SKM-1 (cell line): ENCODE measurements around the gene HERPUD1.
A peak's percentile ranks its signal among the peaks of the same experiment; 100 is the strongest.
"Not testable (repeated sequence)": the region's sequence is repeated elsewhere in the genome, so short reads cannot be mapped to it uniquely, and the experiment has no call there.

ENCODE experiments used
- DNase-seq: peaks from one replicate; lab custom pipeline; 2025; ENCODE audit not compliant: unreplicated experiment; lab: John Stamatoyannopoulos, UW

The HERPUD1 gene

DNA sequence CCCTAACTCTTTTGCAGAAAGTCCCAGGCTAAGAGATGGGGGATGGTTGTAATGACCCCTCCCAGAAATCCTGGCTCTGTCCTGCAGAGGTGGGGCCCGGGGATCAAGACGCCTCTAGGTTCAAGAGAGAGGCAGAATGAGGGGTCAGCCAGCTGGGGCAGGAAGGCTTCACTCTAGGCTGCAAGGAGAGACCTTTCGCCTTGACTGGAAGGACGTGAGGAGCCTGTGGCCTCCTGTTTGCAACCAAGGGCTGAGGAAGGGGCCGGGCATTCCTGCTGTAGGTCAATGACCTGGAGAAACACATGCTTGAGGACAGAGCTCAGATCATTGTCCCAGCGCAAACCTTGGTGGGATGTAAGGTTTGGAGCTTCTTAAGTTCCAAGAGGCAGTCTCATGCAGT is 21.1 kb downstream of the HERPUD1 start:
- no peak for DNase-seq

DNA sequence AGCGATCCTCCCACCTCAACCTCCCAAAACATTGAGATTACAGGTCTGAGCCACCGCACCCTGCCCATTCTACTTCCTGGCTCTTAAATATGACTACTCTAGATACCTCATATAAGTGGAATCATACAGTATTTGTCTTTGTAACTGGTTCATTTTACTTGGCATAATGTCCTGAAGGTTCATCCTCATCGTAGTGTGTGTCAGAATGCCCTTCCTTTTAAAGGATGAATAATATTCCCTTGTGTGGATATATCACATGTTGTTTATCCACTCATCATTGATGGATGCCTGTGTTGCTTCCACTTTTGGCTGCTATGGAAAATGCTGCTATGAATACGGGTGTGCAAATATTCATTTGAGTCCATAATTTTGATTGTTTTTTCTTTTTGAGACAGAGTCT is 24.1 kb downstream of the HERPUD1 start:
- no peak for DNase-seq

DNA sequence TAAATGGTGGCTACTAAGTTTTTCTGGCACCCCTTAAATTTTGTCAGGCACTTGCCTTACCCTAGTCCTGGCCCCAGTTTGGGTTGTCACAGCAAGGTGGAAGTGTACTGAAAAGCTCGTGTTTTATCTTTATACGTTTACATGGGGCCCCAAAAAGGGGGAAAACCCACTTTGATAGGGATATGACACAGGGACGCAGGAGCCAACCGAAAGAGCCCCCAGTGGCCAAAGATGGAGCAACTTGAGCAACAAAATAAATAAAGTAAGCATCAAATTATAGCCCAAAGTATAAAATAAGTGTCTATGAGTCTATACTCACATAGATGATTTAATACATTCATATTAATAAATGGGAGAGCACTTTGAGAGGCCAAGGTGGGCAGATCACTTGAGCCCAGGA is 24.8 kb downstream of the HERPUD1 start:
- DNase-seq, result no peak

DNA sequence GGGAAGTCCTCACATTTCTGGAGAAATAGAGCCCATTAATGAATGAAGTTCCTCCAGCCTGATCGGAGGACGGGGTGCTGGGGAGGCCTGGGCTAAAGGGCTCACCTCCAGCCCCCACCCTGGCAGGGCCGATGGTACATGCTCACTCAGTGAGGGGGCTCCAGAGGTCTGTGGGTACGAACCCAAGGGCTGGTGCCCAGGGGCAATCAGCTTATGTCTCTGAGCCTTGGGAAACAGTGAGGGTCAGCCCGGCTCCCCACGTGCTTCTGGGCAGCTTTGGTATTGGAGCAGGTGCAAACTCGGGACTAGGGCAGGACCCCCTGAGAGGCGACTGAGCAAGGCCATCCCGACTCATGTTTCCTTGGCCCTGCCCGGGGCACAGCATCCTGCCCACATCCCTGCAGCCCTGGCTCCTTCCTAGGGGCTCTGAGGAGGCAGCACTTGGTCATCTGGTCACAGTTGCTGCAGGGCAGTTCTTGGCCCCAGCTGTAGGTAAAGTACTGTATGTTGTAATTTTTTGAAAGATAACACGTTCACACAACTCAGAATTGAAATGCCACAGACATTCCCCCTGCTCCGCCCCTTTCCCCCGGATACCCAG is 28.8 kb downstream of the HERPUD1 start:
- DNase-seq, result no peak

DNA sequence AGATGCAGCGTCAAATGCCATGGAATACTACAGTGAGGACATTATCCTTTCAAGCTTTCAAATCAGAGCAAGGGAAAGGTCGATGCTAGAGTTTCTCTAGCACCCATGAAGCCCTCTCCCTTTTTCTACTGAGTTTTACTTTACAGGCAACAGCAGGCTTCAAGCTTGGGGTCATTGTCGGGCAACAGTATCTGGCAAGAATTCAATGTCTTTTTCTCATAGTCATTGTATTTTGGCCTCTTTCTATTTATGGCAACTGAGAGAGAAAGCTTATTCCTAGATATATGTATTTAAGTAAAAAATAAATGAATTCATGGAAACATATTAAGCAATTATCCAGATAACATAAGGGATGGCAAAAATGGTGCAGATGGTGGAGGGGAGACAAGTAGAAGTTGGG is 29.4 kb downstream of the HERPUD1 start:
- no peak for DNase-seq

DNA sequence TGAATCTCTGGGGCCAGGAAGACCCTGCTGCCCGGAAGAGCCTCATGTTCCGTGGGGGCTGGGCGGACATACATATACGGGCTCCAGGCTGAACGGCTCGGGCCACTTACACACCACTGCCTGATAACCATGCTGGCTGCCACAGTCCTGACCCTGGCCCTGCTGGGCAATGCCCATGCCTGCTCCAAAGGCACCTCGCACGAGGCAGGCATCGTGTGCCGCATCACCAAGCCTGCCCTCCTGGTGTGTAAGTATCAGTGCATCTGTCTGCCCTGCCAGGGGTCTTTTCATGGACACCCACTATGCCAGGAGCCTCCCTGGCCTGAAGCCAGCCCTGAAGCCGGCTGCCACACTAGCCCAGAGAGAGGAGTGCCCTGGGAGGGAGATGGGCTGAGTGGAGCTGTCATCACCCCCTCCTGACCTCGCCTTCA is 29.9 kb downstream of the HERPUD1 start, which contains the start of gene CETP:
Gene CETP, plus strand, starts transcription at position 100 of the 431 bp plus-strand sequence. Its CDS starts 30 bp downstream, at position 130.
- no peak for DNase-seq

DNA sequence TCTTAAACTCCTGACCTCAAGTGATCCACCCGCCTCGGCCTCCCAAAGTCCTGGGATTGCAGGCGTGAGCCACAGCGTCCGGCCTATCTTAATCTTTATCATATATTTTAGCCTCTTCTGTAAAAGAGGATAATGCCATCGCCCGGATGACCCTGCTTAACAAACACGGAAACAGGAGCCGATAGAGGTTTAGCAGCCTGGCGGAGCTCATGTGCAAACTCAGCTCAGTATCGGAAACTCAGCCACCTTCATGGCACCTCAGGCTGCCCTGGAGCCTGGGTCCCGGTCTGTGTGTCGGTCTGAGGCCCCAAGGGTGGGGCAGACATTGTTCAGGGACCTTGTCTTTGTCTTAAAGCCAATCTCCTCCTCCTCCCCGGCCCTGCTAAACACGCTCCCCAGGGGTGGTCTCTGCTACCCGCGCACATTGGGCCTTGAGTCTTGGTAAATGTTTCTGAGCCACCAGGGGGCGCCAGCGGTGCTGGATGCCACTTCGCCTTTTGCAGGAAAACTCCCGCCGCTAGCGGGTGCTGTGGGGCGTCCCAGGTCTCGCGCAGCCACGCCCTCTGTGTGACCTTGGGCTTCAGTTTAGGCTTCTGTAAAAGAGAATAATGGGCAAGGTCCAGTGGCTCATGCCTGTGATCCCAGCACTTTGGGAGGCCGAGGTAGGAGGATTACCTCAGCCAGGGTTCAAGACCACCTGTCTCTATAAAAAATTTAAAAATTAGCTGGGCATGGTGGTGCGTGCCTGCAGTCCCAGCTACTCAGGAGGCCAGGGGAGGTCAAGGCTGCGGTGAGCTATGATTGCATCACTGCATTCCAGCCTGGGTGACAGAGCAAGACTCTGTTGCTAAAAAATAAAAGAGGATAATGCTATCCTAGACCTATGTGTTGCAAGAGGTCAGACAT is 32.6 kb downstream of the HERPUD1 start:
- peak; percentile 65 for DNase-seq

DNA sequence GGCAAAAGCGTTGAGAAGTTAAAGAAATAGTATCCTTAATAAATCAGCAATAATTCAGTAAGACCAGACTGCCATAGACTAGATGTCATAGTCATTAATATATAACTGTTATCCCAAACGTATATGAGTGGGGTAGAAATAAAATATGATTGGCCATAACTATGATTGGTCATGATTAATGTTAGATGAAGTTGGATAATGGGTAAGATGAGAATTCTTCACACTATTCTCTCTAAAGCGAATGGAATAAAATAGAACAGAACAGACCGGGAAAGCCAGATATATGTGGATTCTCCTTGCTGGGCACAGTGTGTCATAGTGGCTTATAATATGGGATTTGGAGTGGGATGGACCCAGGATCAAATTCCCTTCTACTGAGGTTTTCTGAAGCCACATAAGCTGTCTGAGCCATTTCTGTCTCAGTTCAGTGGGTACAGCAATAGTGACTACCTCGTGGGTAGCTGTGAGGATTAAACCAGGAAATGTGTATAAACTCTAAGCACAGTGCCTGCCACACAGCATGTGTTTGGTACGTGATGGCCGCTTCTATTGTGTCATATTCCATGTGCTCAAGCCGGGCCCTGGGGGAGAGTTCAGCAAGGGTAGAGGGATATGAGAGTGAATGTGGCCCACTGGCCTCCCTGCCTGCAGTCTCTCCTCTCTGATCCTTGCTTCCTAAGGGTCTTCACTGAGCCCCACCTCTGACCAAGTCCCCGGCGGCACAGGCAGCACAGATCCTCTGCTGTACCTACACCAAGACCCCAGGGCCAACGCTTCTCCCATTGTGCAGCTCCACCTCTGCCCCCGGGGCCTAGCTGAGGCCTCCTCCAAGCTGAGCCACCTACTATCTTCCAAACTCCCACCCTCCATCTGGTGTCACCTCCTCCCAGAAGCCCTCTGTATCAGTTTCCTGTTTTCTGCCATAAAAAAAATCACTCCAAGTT is 33.5 kb downstream of the HERPUD1 start:
- no peak for DNase-seq

DNA sequence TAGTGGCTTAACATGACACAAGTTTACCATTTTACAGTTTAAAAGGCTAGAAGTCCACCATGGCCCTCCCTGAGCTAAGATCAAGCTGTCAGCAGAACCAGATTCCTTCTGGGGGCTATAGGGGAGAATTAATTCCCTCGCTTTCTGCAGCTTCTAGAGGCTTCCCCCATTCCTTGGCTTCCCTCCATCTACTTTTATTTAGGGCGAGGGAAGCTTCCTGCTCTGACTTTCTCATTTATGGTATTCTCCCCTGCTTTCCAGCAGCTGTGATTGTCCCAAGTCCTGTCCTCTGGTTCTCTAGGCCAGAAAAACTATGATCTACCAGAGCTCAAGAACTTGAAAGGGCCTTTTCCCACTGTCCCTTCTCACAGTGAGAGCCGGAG is 34.1 kb downstream of the HERPUD1 start:
- DNase-seq, result no peak

DNA sequence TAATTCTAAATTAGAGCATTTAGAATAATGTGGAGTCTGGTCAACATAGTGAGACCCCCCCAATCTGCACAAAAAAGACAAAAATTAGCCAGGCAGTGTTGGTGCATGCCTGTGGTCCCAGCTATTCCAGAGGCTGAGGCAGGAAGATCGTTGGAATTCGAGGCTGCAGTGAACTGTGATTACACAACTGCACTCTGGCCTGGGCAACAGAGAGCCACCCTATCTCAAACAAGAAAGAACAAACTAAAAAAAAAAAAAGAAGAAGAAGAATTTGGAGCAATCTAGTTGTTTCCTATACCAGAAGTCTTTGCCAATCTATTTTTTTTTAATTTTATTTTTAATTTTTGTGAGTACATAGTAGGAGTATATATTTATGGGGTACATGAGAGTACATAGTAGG is 35.8 kb downstream of the HERPUD1 start:
- no peak for DNase-seq

DNA sequence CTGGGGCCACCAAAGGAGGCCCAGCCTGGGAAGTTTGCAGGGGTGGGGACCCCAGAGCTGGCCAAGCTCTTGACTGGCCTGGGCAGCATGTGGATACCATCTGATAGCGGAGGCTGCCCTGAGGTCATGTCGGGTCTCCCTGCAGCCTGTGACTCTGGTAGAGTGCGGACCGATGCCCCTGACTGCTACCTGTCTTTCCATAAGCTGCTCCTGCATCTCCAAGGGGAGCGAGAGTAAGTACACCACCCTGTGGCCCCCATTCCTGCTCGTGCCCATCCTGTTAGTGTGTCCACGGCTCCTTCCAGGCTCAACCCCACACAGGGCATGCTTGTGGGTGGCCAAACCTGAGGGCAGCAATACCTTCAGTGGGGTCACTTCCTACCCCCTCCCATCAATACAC is 37.8 kb downstream of the HERPUD1 start:
- DNase-seq, result no peak

DNA sequence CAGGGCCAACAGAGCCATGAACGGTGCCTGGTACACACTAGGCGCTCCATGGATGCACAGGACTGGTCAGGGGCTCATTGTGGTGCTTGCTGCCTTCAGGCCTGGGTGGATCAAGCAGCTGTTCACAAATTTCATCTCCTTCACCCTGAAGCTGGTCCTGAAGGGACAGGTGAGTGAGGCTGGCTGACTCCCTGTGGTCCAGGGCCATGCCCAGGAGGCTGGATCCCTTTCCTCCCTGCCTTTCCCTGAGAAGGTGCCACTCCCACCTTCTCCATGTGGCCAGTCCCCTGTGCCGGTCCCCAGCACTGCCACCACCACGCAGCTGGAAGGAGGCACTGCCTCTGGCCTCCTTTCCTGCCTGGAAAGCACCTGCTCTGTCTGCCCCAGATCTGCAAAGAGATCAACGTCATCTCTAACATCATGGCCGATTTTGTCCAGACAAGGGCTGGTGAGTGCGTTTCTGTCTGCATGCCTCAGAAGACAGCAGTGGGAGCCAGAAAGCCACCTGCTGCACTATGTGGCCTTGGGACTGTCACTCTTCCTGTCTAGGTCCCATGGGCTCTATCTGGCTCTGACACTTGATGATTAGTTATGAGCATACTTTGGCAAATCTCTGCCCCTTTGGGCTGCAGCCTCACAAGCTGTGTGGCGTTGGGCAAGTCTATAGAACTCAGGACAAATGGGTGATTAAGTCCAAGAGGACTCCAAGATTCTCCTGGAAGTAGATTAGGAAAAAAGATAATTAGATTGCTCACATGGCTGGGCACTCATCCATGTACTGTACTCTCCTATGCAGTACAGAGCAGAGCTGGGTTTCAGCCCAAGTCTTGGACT is 39.2 kb downstream of the HERPUD1 start:
- no peak for DNase-seq

DNA sequence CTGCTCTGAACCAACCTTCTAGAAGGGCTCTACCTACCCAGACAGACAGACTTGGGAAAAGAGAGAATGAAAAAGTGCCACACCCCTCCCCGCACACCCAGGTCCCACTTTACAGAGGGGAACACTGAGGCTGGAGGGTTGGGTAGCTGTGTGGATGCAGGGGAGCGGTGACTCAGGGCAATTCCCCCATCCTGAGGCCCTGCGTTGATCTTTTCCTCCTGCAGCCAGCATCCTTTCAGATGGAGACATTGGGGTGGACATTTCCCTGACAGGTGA is 39.8 kb downstream of the HERPUD1 start:
- DNase-seq, result no peak

DNA sequence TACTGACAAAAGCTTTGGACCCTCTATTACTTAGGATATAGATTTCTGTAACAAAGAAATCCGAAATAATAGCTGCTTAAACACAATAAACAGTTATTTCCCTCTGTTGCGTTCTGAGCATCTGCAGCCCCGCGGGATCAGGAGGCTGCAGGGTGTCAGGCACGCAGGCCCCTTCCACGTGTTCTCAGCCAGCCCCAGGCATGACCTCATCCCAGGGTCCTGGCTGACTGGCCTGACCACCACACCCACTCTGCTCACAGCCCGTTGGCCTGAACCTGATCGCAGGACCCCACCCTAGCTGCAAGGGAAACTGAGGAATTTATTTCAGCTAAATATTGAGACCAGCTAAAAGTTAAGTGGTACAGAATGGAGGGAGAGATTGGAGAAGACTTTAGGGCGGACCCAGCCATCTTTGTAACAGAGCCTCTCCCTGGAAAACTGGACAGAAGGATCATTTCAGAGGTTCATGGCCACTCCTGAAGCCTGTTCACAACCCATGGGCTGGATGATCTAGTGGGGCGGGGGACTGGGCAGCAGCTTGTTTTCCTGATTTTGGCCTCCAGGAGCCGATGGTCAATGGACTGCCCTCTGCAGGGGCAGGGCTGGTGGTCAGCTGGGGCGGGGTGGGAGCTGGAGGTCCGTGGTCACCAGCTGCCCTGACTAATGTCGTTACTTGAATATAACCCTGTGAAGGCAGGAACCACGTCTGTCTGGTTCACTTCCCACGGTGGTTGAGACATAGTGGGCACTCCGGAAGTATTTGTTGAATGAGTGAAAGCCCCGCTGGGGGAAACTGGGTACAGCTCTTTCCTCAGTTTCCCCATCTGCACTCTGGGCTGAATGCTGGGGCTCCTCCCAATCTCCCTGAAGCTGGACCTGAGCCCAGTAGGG is 40.7 kb downstream of the HERPUD1 start:
- no peak for DNase-seq

DNA sequence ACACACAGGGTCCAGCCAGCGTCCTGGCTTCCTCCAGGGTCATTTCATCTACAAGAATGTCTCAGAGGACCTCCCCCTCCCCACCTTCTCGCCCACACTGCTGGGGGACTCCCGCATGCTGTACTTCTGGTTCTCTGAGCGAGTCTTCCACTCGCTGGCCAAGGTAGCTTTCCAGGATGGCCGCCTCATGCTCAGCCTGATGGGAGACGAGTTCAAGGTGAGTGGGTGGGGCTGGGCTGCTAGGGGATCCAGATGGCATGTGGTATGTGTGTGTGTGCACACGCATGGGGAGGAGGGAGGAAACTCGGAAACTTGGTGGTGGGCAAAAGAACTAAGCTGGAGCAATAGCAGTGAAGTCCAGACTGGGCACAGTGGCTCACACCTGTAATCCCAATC is 41.4 kb downstream of the HERPUD1 start:
- no peak for DNase-seq

DNA sequence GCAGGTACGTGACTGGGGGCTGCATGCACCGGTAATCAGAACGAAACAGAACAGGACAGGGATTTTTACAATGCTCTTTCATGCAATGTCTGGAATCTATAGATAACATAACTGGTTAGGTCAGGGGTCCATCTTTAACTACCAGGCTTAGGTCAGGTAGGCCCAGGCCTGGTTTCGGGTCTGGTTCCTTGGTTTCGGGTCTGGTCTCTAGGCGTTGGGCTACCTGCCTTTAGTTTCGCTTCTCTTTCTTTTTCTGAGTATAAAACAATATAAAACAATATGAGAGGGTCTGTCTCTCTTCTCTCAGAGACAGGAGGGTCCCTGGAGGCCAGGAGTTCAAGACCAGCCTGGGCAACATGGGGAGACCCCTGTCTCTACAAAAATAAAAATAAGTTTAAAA is 42.0 kb downstream of the HERPUD1 start:
- not testable (repeated sequence) for DNase-seq

DNA sequence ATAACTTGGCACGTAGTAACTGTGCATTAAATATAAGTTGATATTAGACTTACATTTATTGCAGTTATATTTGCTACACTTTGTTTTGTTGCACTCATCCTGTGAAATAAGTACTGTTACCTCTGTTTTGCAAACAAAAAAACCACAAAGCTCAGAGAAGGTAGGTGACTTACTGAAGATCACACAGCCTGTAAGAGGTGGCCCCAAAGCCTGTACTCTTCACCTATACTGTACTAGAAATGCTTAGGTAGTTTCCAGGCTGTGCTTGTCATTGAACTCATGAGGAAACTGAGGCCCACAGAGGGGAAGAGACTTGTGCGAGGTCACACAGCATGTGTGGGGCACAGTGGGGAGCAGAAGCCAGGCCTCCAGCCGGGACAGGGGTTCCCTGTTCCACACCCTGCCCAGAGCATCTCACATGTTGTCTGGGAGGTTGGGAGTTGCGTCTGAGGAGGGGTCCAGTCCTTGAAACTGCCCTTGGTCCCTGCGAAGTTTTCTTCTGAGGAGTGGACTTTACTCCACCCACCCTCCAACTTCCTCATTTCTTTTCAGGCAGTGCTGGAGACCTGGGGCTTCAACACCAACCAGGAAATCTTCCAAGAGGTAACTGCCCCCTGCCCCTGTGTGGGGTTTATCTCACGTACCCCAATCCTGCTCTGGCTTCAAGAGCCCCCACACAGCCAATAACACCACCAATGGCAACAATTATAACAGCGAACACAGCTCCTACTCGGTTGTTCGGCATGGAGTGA is 42.8 kb downstream of the HERPUD1 start:
- peak; percentile 51 for DNase-seq

DNA sequence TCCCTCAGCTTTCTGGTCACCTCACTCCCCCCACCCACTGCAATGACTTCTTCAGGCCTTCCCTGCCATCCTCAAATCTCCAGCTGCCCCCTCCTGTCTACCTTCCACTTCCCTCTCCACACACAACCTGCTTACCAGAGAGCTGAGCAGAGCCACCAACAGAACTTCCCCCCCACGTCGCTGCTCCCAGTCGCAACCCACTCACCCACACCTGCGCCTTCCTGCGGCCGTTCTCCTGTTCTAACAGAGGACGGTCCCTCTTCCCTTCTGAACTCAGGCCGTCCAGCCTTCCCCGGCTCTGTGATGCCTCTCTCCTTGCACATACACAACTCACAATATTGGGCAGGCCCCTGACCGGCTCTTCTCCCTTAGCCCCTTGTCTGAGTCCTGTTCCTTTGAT is 43.8 kb downstream of the HERPUD1 start:
- DNase-seq, result no peak

DNA sequence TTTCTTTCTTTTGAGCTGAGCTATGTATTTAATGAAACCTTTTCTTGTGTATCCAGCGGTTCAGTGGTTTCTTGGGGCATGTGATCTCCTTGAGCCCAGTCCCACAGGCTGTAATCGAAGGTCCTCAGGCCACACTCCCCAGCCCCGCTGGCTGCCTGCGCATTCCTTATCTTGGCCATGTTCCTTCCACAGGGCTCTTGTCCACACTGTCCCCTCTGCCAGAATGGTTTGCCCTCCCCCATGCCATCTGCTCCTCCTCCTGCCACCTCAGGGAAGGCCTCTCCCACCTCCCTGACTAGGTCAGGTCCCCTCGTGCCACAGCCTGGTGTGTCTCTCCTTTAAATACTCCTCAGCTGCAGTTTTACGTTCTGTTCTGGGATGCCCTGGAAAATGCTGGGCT is 45.3 kb downstream of the HERPUD1 start:
- DNase-seq, result no peak
